K562 (cell line): Measurements from ENCODE around the gene NGRN. TPM values are rescaled to one million over a fixed set of nuclear protein-coding genes. Genes with fewer than 3 reads are reported as not detected.

Source experiments
- ATF4 ChIP-seq: fragments of 450-650 bp; formaldehyde crosslinking; IDR thresholded peaks from 2 replicates; pipeline ENCODE4 v1.4.0; 2022; ENCODE audit warnings: mild to moderate bottlenecking, moderate library complexity
- CREM ChIP-seq: IDR thresholded peaks from 2 replicates; pipeline ENCODE4 v1.6.1; 2014; ENCODE audit warnings: antibody characterized with exemption, low read depth
- MAZ ChIP-seq, 2 experiments: fragments of 450-650 bp in 1 of 2; sonication (generic) in 1 of 2; formaldehyde crosslinking; IDR thresholded peaks in 1 of 2; conservative IDR thresholded peaks in 1 of 2; 2 replicates each; pipeline versions ENCODE4 v1.4.0 to v1.5.0; 2020; ENCODE audit warnings: mild to moderate bottlenecking in 1 of 2, missing genetic modification reagents in 1 of 2
- OTX1 ChIP-seq: fragments of 450-650 bp; formaldehyde crosslinking; IDR thresholded peaks from 2 replicates; pipeline ENCODE4 v1.4.0; 2022; ENCODE audit warnings: mild to moderate bottlenecking
- RAD21 ChIP-seq, 2 experiments: fragments of 250-450 bp in 1 of 2; fragments of 450-650 bp in 1 of 2; sonication (Bioruptor Pico) in 1 of 2; formaldehyde crosslinking in 1 of 2; IDR thresholded peaks in 1 of 2; conservative IDR thresholded peaks in 1 of 2; 2 replicates each; pipeline versions ENCODE4 v1.4.0 to v1.8.0; 2020 to 2022; ENCODE audit warnings: mild to moderate bottlenecking in 2 of 2, moderate library complexity in 1 of 2
- RCOR1 ChIP-seq, 2 experiments: IDR thresholded peaks; 2 replicates each; pipeline ENCODE4 v1.6.1; 2012; ENCODE audit warnings: low read depth in 2 of 2, low read length in 2 of 2, borderline replicate concordance in 1 of 2, improper control_type of control experiment in 1 of 2
- SMC3 ChIP-seq: conservative IDR thresholded peaks from 2 replicates; pipeline ENCODE4 v1.6.1; 2011; ENCODE audit warnings: low read depth, low read length, improper control_type of control experiment; ENCODE audit not compliant: insufficient read depth
- ZC3H11A ChIP-seq: IDR thresholded peaks from 2 replicates; pipeline ENCODE4 v1.6.1; 2012; ENCODE audit warnings: low read depth, low read length, improper control_type of control experiment
- ZNF398 ChIP-seq: fragments of 250-450 bp; sonication (Bioruptor Pico); IDR thresholded peaks from 2 replicates; pipeline ENCODE4 v1.8.0; 2021; ENCODE audit warnings: moderate library complexity, mild to moderate bottlenecking, inconsistent platforms
- ZNF740 ChIP-seq, 3 experiments: fragments of 200-800 bp in 1 of 3; sonication (Bioruptor generic) in 1 of 3; sonication (generic) in 1 of 3; formaldehyde crosslinking in 1 of 3; IDR thresholded peaks; 2 replicates each; pipeline versions ENCODE4 v1.6.1 to v1.8.0; 2016 to 2022; ENCODE audit warnings: mild to moderate bottlenecking in 2 of 3, missing compliant biosample characterization in 2 of 3, missing genetic modification characterization in 2 of 3, missing genetic modification reagents in 1 of 3
- polyA plus RNA-seq, 8 experiments: library from polyadenylated mRNA; depleted of rRNA in 4 of 8; stranded (reverse) in 5 of 8; unstranded in 3 of 8; fragments of >200 nt; fragmentation: Nextera tagmentation in 2 of 8; fragmentation: Illumina TruSeq in 1 of 8; extraction: Ambion mirVana in 2 of 8; extraction: Trizol in 1 of 8; gene quantifications; 2 replicates each; pipeline versions ENCODE4 v1.2.1 to v1.2.3, GENCODE V29; 2011 to 2014; ENCODE audit warnings: inconsistent platforms in 1 of 8, missing spikeins in 1 of 8
- total RNA-seq, 7 experiments: library from RNA; depleted of rRNA in 6 of 7; stranded (reverse); fragments of >200 nt in 6 of 7; fragmentation: Illumina TruSeq in 2 of 7; extraction: Trizol in 2 of 7; gene quantifications; 2 replicates each; pipeline versions ENCODE4 v1.2.1 to v1.2.3, GENCODE V29; 2011 to 2021; ENCODE audit warnings: low replicate concordance in 1 of 7

Gene NGRN
- total and polyA plus RNA-seq, 9 of the 15 experiments (the other 6 are each of a cell fraction or from before 2014, with no cell fraction given), result 14.0 to 73.4 (median 60.0) TPM

- TF ChIP-seq RAD21 (CRISPR knock-in tag; conservative IDR thresholded peaks at IDR 0.05 in 1 of 2, IDR thresholded peaks at IDR 0.05 in 1 of 2) (peak; percentile 88 to 89), ZNF398 (CRISPR knock-in tag) (no peak), SMC3 (peak; percentile 65; the same call in 1 of the 2 replicates), ZNF740 (CRISPR knock-in tag; IDR thresholded peaks at IDR 0.05) (peak; percentile 91), ZNF740 (tag; IDR thresholded peaks at IDR 0.05) (peak in 1 of 2 experiments; percentile 76; a peak in 1 of 4 replicates), CREM (0 out of 2 replicates have a peak, but pooled peaks have one; percentile 18), ATF4 (CRISPR knock-in tag) (no peak), RCOR1 (IDR thresholded peaks at IDR 0.05; ENCODE audit: borderline replicate concordance in 1 of 2, low read depth in 2 of 2, low read length in 2 of 2) (peak in 1 of 2 experiments; percentile 51; a peak in 1 of 4 replicates), ZC3H11A (peak; percentile 55; the same call in 1 of the 2 replicates), MAZ (CRISPR knock-in tag; conservative IDR thresholded peaks at IDR 0.05 in 1 of 2, IDR thresholded peaks at IDR 0.05 in 1 of 2) (peak; percentile 23 to 26; a peak in 1 of 4 replicates), OTX1 (no peak)
These were observed 21.2 kb downstream of the NGRN start (continued) for GRCh38 chr15:90286678-90287077.
